MCF 10A (cell line): ENCODE measurements around the gene ALG2. TPM values are rescaled to one million over a fixed set of nuclear protein-coding genes. Genes with fewer than 3 reads are reported as not detected.

Experiments
- BruUV-seq: library from RNA; stranded (reverse); fragments of 400-500 nt; replicated peaks from 2 replicates; lab custom pipeline; 2021; lab: Mats Ljungman, UMichigan
- CTCF ChIA-PET: fragments of 300-600 bp; sonication (Branson Sonifier 250); formaldehyde crosslinking; extraction: SDS; loops from one replicate; lab custom pipeline; 2021; ENCODE audit warnings: antibody characterized with exemption, inconsistent platforms; lab: Yijun Ruan, JAX
- POLR2A ChIA-PET: fragments of 300-600, 350-650 bp; sonication (Branson Sonifier 250); formaldehyde crosslinking; extraction: SDS; loops from one replicate; lab custom pipeline; 2020; ENCODE audit warnings: antibody characterized with exemption, inconsistent platforms; lab: Yijun Ruan, JAX
- DNase-seq: peaks from one replicate; pipeline ENCODE4 v3.0.0-alpha.2; 2018; ENCODE audit not compliant: unreplicated experiment
- H3K27ac Mint-ChIP-seq: one replicate; pipeline ENCODE4 v1.8.0; 2022; ENCODE audit warnings: mild to moderate bottlenecking, low read depth, mixed read lengths; ENCODE audit not compliant: unreplicated experiment
- H3K27me3 Mint-ChIP-seq: one replicate; pipeline ENCODE4 v1.8.0; 2022; ENCODE audit warnings: mixed read lengths; ENCODE audit not compliant: insufficient read depth, unreplicated experiment
- H3K36me3 Mint-ChIP-seq: one replicate; pipeline ENCODE4 v1.8.0; 2022; ENCODE audit warnings: mild to moderate bottlenecking, moderate library complexity, mixed read lengths; ENCODE audit not compliant: insufficient read depth, unreplicated experiment
- H3K4me1 Mint-ChIP-seq: one replicate; pipeline ENCODE4 v1.8.0; 2022; ENCODE audit warnings: mixed read lengths; ENCODE audit not compliant: insufficient read depth, unreplicated experiment
- H3K4me3 Mint-ChIP-seq: one replicate; pipeline ENCODE4 v1.8.0; 2022; ENCODE audit warnings: mild to moderate bottlenecking, moderate library complexity, mixed read lengths; ENCODE audit not compliant: unreplicated experiment
- H3K9me3 Mint-ChIP-seq: one replicate; pipeline ENCODE4 v1.8.0; 2022; ENCODE audit warnings: mixed read lengths; ENCODE audit not compliant: unreplicated experiment
- intact Hi-C: fragments of 100-400 bp; cut with micrococcal nuclease; formaldehyde crosslinking; loops from 2 replicates; pipeline ENCODE4 v1.14.1; 2022
- total RNA-seq: library from RNA; stranded (reverse); gene quantifications from 2 replicates; pipeline ENCODE4 v1.2.3, GENCODE V29; 2022
- TF ChIP-seq, protein P1 (sequence below): fragments of 200-600 bp; IDR thresholded peaks from one replicate; pipeline ENCODE4 v1.8.0; 2022; ENCODE audit warnings: antibody characterized with exemption, mild to moderate bottlenecking; ENCODE audit not compliant: unreplicated experiment

ALG2 gene
- total RNA-seq, 1 experiment from 2014 or later, result 54.7 TPM

DNA sequence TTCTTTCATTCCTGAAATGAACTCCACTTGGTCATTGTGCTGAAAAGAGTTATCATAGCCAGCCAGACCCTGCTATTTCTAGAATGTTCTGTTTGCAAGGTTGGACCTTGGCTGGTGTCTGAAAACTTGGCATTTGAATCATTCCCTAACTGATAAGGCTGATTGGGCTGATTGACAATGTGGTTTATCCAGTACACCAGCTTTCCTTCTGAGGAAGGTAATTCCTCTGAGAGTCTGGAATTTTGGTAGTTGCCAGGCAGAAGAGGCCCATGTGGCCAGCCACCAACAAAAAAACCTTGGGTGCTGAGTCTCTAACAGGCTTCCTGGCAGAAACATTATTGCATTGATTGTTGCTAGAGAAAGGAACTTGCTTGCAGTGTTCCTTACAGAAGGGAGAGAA, 15.6 kb upstream of the ALG2 start:
- H3K27me3 Mint-ChIP-seq, result no peaks in the 10 kb centered on the region
- POLR2A ChIA-PET, result no interaction called here
- no TSS peak for BruUV-seq
- DNase-seq, result no peak
- intact Hi-C loops, result no loop called here
- H3K9me3 Mint-ChIP-seq, result no peaks in the 10 kb centered on the region
- H3K4me3 Mint-ChIP-seq, result no peak overlapping the region
- TF ChIP-seq, protein P1, sequence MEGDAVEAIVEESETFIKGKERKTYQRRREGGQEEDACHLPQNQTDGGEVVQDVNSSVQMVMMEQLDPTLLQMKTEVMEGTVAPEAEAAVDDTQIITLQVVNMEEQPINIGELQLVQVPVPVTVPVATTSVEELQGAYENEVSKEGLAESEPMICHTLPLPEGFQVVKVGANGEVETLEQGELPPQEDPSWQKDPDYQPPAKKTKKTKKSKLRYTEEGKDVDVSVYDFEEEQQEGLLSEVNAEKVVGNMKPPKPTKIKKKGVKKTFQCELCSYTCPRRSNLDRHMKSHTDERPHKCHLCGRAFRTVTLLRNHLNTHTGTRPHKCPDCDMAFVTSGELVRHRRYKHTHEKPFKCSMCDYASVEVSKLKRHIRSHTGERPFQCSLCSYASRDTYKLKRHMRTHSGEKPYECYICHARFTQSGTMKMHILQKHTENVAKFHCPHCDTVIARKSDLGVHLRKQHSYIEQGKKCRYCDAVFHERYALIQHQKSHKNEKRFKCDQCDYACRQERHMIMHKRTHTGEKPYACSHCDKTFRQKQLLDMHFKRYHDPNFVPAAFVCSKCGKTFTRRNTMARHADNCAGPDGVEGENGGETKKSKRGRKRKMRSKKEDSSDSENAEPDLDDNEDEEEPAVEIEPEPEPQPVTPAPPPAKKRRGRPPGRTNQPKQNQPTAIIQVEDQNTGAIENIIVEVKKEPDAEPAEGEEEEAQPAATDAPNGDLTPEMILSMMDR, result no peak
- CTCF ChIA-PET, result interaction anchor here (0.6 kb wide), 1 partner anchor 581 kb away, joined by 3 read pairs; no protein-coding TSS in a partner anchor
- no peak overlapping the region for H3K27ac Mint-ChIP-seq
- H3K4me1 Mint-ChIP-seq, result no peaks in the 10 kb centered on the region
- H3K36me3 Mint-ChIP-seq, result peaks cover 18% of the 10 kb centered on the region

DNA sequence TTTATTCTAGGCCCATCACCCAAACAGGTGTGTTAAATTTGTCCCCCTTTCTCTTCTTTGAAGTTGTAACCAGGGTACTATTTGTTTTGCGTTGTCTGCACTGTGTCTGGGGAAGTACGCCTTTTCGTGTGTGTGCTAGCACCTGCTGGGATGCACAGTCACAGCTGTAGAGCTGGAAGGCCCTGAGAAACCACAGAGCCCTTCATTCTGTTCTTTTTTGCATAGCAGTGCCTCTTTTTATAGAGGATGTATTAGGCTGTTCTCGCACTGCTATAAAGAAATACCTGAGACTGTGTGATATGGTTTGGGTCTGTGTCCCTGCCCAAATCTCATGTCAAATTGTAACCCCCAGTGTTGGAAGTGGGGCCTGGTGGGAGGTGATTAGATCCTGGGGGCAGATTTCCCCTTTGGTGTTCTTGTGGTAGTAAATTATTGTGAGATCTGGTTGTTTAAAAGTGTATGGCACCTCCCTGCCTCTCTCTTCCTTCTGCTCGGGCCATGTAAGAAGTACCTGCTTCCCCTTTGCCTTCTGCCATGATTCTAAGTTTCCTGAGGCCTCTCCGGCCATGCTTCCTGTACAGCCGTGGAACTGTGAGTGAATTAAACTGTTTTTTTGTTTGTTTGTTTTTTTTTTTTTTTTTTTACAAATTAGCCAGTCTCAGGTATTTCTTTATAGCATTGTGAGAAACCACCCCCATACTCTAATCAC, 14.3 kb upstream of the ALG2 start:
- no peak for DNase-seq
- Mint-ChIP-seq H3K4me3 (no peak overlapping the region), H3K27ac (no peak overlapping the region), H3K9me3 (no peaks in the 10 kb centered on the region), H3K4me1 (no peaks in the 10 kb centered on the region), H3K36me3 (peaks cover 29% of the 10 kb centered on the region), H3K27me3 (no peaks in the 10 kb centered on the region)
- no TSS peak for BruUV-seq
- ChIA-PET CTCF (no interaction called here), POLR2A (no interaction called here)
- TF ChIP-seq, protein P1, result no peak
- intact Hi-C loops, result no loop called here

DNA sequence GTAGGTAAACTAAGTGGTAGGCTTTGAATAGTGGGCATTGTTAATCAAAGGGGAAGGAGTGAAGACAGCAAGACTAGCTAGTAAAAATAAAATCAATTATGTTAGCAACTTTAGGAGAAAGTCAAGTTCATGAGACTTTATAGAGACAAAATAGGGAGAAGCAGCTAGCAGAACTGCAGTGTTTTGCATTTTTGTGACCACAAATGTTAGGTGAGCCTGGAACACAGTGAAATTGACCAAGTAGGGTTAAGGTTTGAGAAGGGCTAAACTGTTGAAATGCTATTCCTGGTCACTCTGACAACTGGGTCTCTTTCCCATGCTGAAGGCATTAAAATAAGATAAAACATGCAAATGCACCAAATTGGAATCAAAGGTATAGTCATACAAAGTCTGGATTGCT, 13.3 kb upstream of the ALG2 start:
- Mint-ChIP-seq H3K9me3 (no peaks in the 10 kb centered on the region), H3K27ac (no peak overlapping the region), H3K36me3 (peaks cover 38% of the 10 kb centered on the region), H3K4me1 (no peaks in the 10 kb centered on the region), H3K4me3 (no peak overlapping the region), H3K27me3 (no peaks in the 10 kb centered on the region)
- TF ChIP-seq, protein P1, result no peak
- intact Hi-C loops, result no loop called here
- ChIA-PET CTCF (interaction anchor here (1.0 kb wide), 1 partner anchor 10 kb away, joined by 3 read pairs; no protein-coding TSS in a partner anchor), POLR2A (interaction anchor here (2.3 kb wide), 1 partner anchor 13 kb away, joined by 10 read pairs; the partner anchor contains the start of genes ALG2 and SEC61B)
- no peak for DNase-seq
- BruUV-seq, result no TSS peak

GRCh38 chr9:99234618-99235017, 12.9 kb upstream of the ALG2 start:
- no peak overlapping the region for H3K27ac Mint-ChIP-seq
- POLR2A ChIA-PET, result interaction anchor here (2.3 kb wide), 1 partner anchor 12 kb away, joined by 10 read pairs; the partner anchor contains the start of genes ALG2 and SEC61B
- no peaks in the 10 kb centered on the region for H3K9me3 Mint-ChIP-seq
- CTCF ChIA-PET, result interaction anchor here (1.0 kb wide), 1 partner anchor 10 kb away, joined by 3 read pairs; no protein-coding TSS in a partner anchor
- TF ChIP-seq, protein P1, result no peak
- no TSS peak for BruUV-seq
- H3K36me3 Mint-ChIP-seq, result peaks cover 42% of the 10 kb centered on the region
- DNase-seq, result no peak
- intact Hi-C loops, result no loop called here
- no peaks in the 10 kb centered on the region for H3K27me3 Mint-ChIP-seq
- no peak overlapping the region for H3K4me3 Mint-ChIP-seq
- no peaks in the 10 kb centered on the region for H3K4me1 Mint-ChIP-seq
